ENCODE results near the gene ZMAT1.

DNA sequence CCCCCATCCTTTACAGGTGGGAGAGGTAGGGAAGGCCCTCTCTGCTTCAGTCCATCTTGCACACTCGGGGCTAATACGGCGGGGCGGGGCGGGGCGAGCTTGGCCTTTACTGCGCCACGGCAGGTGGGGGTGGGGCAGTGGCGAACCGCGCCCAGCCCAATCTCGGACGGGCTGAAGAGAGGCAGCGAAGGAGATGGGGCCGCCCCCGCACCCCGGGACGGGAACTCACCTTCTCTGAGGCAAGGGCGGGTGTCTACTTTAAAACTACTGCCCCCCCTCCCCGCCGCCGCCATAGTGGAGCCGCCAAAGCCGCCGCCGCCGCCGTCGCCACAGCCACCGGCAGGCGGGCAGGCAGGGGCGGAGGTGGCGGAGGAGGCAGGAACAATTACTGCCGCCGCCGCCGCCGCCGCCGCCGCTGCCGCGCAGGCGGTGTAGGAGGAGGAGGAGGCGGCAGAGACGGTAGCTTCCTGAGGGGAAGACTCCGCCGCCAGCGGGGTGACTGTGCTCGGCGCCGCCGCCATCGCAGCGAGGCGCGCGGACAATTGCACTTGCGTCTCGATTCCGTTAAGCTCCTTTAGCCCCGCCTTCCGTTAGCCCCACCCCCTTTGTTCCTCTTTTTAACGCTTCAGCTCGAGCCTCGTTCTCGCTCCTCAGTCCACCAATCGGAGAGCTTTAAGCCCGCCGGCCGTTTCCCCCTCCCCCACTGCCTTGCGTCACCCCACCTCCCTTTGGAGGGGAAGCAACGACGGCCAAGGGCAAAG, at the start of gene ZMAT1:
- TF ChIP-seq, protein P1, sequence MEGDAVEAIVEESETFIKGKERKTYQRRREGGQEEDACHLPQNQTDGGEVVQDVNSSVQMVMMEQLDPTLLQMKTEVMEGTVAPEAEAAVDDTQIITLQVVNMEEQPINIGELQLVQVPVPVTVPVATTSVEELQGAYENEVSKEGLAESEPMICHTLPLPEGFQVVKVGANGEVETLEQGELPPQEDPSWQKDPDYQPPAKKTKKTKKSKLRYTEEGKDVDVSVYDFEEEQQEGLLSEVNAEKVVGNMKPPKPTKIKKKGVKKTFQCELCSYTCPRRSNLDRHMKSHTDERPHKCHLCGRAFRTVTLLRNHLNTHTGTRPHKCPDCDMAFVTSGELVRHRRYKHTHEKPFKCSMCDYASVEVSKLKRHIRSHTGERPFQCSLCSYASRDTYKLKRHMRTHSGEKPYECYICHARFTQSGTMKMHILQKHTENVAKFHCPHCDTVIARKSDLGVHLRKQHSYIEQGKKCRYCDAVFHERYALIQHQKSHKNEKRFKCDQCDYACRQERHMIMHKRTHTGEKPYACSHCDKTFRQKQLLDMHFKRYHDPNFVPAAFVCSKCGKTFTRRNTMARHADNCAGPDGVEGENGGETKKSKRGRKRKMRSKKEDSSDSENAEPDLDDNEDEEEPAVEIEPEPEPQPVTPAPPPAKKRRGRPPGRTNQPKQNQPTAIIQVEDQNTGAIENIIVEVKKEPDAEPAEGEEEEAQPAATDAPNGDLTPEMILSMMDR (IDR thresholded peaks at IDR 0.05): peak in 2 of 6 experiments; percentile 16 to 40
- TF ChIP-seq POLR2A (IDR thresholded peaks at IDR 0.05): peak in 3 of 4 donors; percentile 88 to 97 (median 93)
